ENCODE data around the gene CCDC85C.

The CCDC85C gene

GRCh38 chr14:99519931-99520421, 84.0 kb downstream of the CCDC85C start:
- no peak for DNase-seq

GRCh38 chr14:99519347-99519881, 84.6 kb downstream of the CCDC85C start:
- no peak for DNase-seq

- peak; percentile 79 to 83 for DNase-seq
These were observed 85.3 kb downstream of the CCDC85C start for GRCh38 chr14:99518441-99519346.

- no peak for DNase-seq
These were observed 86.2 kb downstream of the CCDC85C start for GRCh38 chr14:99517643-99518381.

GRCh38 chr14:99516871-99517642, 87.0 kb downstream of the CCDC85C start:
- peak in 1 of 2 donors; percentile 10 for DNase-seq

GRCh38 chr14:99516156-99516870, 87.7 kb downstream of the CCDC85C start:
- no peak for DNase-seq

- no peak for DNase-seq
These were observed 88.5 kb downstream of the CCDC85C start for GRCh38 chr14:99515301-99516155.

GRCh38 chr14:99514552-99515300, 89.3 kb downstream of the CCDC85C start:
- DNase-seq: no peak

- DNase-seq: no peak
These were observed 90.0 kb downstream of the CCDC85C start for GRCh38 chr14:99513946-99514551.

GRCh38 chr14:99513183-99513694, 90.8 kb downstream of the CCDC85C start:
- no peak for DNase-seq

- no peak for DNase-seq
These were observed 91.3 kb downstream of the CCDC85C start for GRCh38 chr14:99512571-99513182.

GRCh38 chr14:99512110-99512449, 91.9 kb downstream of the CCDC85C start:
- no peak for DNase-seq

GRCh38 chr14:99511421-99512109, 92.4 kb downstream of the CCDC85C start:
- no peak for DNase-seq

GRCh38 chr14:99510556-99511139, 93.4 kb downstream of the CCDC85C start:
- DNase-seq: no peak

GRCh38 chr14:99509871-99510555, 94.0 kb downstream of the CCDC85C start:
- no peak for DNase-seq

- no peak for DNase-seq
These were observed 94.9 kb downstream of the CCDC85C start for GRCh38 chr14:99508896-99509629.
